Ammon's horn (tissue), 1 donor: ENCODE data around the gene SLC1A2.

Experiments
- DNase-seq: peaks from one replicate; pipeline ENCODE4 v3.0.0-alpha.2; 2016; ENCODE audit warnings: low spot score

Gene SLC1A2

GRCh38 chr11:35348898-35349687 is 70.3 kb downstream of the SLC1A2 start:
- DNase-seq: no peak

- DNase-seq: no peak
Measured at GRCh38 chr11:35347921-35348331, 71.4 kb downstream of the SLC1A2 start.

DNA sequence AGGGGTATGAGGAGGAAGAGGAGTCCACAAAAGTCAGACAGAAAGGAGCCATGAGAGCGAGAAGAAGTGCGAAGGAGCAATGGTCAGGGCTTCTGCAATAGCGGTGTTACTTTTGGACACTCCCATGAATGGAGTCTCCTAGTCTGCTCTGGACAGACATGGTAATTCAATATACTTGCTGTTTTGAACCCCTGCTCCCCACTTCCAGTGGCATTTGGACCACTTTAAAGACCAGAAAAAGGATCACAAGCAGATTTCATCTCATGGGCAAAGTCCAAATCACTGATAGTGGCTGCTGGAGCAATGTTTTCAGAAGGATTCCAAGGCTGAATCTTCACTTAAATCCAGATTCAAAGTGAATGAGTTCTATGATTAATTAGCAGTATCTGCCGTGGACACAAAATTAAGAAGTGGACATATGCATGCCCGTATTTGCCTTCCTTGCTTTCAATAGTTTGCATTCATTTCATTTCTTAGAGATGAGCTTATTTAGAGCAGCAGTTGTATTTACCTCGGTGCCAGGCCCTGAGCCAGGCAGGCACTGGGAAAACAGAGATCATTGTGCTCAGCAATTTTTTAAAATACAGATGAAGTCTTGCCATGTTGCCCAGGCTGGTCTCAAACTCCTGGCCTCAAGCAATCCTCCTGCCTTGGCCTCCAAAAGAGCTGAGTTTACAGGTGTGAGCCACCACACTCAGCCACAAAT is 72.0 kb downstream of the SLC1A2 start:
- DNase-seq: no peak

- no peak for DNase-seq
Measured at GRCh38 chr11:35346472-35347156, 72.7 kb downstream of the SLC1A2 start.

- peak; percentile 62 for DNase-seq
Measured at GRCh38 chr11:35344681-35345574, 74.4 kb downstream of the SLC1A2 start.

DNA sequence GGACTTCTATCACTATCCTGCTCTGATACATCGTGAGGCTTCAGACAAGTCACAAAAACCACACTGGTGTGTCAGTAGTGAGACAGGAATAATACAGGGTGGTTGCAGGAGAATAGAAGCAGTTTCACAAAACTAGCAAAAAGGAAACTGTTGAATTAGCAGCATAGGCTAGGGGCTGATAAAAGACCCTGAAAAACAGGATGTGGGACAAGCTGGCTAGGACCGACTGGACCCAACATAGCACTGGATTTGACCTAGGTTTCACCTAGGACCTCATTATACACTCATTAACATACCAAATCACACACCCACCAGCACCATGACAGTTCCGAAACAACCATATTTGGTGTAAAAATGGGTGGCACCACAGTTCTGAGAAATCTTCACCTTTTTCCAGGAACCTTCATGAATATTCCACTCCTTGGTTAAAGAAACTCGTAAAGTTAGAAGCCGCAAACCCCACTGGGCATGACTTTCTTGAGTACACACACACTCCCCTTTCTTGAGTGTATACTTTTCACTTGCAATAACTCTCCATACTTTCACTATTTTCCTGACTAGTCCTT is 76.2 kb downstream of the SLC1A2 start:
- DNase-seq: no peak

DNA sequence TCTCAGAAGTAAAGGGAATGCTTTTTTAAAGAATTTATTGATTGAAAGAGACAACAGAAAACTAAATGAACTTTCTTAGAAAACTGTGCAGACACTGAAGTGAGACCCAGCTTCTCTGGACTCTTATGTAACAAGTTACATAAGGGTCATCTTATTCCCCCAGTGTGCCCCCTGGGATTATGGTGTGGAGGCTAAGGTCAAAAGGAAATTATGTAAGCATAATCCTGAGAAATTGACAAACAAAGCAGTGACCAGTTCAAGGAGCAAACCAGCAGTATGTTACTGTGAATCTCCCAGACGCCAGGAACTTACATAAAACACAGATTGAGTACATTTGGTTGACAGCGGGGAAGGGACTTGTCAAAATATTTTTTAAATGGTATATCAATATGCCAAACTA is 78.6 kb downstream of the SLC1A2 start:
- DNase-seq: no peak

GRCh38 chr11:35340071-35340470 is 79.3 kb downstream of the SLC1A2 start:
- DNase-seq: no peak

- DNase-seq: no peak
Measured at GRCh38 chr11:35338921-35339320, 80.4 kb downstream of the SLC1A2 start.

DNA sequence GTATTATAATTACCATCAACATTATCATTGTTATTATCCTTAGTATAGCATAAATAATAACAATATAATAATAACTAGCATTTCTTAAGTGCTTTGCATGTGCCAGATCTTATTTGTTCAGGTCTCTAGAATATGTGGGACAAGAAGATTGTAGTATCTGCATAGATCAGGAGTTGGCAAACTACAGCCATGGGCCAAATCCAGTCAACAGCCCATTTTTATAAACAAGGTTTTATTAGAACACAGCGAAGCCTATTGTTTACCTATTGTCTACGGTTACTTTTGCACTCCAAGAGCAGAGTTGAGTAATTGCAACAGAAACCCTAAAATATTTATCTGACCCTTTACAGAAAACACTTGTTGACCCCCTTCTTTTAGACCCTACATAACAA is 81.4 kb downstream of the SLC1A2 start:
- DNase-seq: no peak

GRCh38 chr11:35337136-35337913 is 82.0 kb downstream of the SLC1A2 start:
- DNase-seq: peak; percentile 70

DNA sequence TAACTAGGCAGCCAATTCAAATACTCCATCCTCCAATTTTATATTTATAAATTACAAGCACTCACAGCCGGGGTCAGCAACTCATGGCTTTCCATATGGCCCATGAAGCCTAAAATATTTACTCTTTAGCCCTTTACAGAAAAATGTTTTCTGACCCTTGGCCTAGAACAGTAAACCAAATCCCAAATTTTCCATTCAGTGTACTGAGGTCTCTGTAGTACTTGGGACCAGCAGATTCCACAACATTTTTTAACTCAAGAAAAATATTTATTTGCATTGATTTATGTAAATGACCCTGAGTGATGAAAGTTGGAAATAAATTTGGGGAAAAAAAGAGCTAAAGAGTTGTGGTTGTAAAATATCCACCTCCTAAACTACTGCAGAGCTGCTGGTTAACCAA is 82.6 kb downstream of the SLC1A2 start:
- no peak for DNase-seq

DNA sequence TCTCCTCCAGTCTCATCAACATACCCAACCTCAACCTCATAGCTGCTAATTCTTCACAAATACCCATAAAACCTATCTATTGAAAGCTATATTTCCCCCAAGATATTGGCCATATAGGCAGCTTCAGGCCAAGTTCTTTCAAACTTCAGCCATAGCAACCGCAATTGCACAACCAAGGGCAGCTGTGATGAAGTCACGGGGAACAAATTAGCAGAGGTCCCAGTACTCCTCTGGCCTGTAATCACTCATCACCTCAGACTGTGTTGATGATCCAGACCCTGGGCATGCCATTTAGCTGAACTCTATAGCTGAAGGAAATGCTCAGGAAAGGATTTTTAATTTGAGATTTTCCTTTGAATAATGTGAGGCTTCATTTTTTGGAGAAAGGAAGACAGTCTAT is 84.1 kb downstream of the SLC1A2 start:
- DNase-seq: no peak

DNA sequence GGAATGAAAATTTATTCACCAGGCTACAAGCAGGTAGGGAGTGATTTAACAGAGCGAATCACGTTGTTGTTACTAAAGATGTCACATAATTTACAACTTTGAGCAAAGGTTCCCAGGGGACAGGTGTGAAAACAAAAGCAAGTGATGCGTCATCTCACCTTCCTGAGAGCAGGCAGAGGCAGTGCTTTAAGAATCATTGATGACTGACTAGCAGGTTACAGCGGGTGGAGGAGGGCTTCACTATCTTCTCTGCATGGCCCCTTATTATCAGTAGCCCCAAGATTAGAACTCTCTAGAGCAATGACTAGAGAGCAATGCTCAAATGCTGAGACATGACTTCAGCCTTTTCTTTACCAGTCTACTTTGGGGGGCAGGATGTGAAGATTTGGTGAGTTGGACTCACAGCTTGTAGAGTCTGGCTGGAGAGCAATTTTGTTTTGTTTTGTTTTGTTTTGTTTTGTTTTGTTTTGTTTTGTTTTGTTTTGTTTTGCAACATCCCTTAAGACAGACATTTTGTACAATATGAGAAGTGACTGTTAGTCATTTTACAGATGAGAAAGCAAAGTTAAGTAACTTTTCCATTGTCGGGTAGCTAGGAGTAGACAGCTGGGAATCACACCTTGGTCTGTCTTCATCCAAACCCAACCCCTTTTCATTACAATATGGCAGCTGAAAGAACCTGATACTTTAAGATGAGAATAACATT is 84.8 kb downstream of the SLC1A2 start:
- no peak for DNase-seq

DNA sequence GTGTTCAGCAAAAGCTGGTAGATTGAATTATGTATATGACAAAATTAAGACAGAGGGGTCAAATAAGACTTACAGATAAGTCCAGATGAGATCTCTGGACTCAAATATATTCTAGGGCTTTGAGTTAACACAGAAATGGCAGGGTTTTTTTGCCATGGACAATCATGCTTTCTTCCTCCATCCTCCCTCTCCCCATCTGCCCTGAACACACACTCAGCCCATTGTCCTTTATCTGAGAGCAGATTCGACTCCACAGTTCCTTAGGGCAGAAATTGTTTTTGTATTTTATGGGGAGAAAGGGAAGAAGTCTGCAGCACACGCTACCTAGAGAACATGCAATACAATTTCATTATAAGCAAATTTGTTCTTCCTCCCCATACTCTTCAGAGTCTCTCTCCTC is 86.8 kb downstream of the SLC1A2 start:
- DNase-seq: no peak

GRCh38 chr11:35330931-35331330 is 88.4 kb downstream of the SLC1A2 start:
- no peak for DNase-seq

DNA sequence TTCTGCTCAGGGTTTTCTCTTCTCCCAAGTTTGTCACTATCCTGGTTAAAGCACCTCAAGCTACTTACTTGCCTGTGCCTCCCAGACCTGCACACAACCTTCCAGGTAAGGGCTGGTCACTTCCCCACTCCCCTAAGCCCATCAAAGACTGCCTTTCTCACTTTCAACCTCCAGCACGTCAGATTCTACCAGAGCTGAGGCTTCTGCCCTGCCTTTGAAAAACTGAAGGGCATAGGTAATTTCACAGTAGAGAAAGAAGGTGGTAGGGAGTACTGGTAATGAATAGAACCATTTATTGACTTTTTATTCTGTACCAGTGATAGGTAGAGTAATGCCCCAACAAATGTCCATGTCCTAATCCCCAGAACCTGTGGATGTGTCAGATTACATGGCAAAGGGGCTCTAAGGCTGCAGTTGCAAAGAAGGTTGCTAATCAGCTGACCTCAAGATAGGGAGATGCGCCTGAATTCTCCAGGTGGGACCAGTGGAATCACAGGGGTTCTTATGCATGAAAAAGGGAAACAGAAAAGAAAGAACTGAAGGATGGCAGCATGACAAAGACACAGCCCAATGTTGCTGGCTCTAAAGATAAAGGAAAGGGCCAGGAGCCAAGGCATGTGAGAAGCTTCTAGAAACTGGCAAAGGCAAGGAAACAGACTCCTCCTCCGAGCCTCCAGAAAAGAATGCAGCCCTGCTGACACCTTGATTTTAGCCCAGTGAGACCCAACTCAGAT is 89.0 kb downstream of the SLC1A2 start:
- no peak for DNase-seq

- no peak for DNase-seq
Measured at GRCh38 chr11:35327829-35328228, 91.5 kb downstream of the SLC1A2 start.

- no peak for DNase-seq
Measured at GRCh38 chr11:35326266-35326879, 93.0 kb downstream of the SLC1A2 start.
